ENCODE data around the gene SLC2A6.

The SLC2A6 gene

GRCh38 chr9:133496861-133497842, 18.3 kb upstream of the SLC2A6 start:
- no peak for DNase-seq (ENCODE audit: low read depth in 2 of 2)

DNA sequence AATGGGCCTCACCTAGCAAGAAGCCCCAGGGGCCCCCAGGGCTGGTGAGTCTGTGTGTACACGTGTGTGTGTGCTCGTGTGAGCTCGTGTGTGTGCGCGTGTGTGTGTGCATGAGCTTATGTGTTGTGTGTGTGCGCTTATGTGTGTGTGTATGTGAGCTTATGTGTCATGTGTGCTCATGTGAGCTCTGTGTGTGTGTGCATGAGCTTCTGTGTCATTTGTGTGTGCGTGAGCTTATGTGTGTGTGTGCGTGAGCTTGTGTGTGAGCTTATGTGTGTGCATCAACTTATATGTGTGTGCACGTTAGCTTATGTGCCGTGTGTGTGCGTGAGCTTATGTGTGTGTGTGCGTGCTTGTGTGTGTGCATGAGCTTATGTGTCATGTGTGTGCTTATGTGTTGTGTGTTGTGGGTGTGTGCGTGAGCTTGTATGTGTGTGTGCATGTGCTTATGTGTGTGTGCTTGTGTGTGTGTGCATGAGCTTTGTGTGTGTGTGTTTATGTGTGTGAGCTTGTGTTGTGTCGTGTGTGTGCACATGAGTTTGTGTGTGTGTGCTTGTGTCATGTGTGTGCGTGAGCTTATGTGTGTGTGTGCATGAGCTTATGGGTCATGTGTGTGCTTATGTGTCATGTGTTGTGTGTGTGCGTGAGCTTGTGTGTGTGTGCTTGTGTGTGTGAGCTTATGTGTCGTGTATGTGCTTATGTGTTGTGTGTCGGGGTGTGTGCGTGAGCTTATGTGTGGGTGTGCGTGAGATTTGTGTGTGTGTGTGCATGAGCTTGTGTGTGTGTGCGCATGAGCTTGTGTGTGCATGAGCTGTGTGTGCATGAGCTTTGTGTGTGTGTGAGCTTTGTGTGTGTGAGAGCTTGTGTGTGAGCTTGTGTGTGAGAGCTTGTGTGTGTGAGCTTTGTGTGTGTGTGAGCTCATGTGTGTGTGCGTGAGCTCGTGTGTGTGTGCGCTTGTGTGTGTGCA, 16.7 kb upstream of the SLC2A6 start:
- no peak for DNase-seq (ENCODE audit: low read depth in 2 of 2)

GRCh38 chr9:133494636-133495326, 15.9 kb upstream of the SLC2A6 start:
- no peak for DNase-seq (ENCODE audit: low read depth in 2 of 2)

GRCh38 chr9:133493845-133494540, 15.1 kb upstream of the SLC2A6 start:
- DNase-seq (ENCODE audit: low read depth in 2 of 2), result no peak

- no peak for DNase-seq (ENCODE audit: low read depth in 2 of 2)
Observed at GRCh38 chr9:133493428-133493827, 14.5 kb upstream of the SLC2A6 start.

GRCh38 chr9:133492061-133493021, 13.4 kb upstream of the SLC2A6 start:
- no peak for DNase-seq (ENCODE audit: low read depth in 2 of 2)

GRCh38 chr9:133491656-133491925, 12.7 kb upstream of the SLC2A6 start:
- DNase-seq (ENCODE audit: low read depth in 2 of 2), result no peak

DNA sequence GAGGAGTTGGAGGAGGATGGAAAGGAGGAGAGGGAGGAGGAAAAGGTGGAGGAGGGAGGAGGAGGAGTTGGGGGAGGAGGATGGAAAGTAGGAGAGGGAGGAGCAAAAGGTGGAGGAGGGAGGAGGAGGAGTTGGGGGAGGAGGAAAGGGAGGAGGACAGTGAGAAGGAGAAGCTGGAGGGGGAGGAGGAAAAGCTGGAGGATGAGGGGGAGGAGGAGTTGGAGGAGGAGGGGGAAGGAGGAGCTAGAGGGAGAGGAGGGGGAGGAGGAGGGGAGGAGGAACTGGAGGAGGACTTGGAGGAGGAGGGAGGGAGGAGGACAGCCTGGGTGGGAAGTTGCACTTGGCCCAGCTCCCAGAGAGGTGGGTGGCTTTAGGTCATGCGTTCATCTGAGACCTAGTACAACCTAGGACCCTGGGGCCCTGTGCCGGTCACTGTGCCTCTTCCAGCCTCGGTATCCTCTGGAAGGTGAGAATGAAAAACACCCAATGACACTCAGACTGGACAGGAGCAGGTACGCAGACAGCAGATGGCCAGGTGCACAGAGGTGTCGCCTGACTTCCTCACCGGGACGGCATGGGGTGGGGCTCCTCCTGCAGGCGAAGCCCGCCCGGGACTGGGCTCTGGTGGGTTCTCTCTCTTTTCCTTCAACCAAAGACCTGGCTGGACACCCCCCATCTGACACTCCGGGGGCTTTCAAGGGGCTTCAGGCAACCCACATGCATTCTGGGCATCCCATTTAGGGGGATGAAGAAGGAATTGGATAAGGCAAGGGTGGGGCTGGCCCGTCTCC, 12.2 kb upstream of the SLC2A6 start:
- DNase-seq (ENCODE audit: low read depth in 2 of 2), result no peak

- no peak for DNase-seq (ENCODE audit: low read depth in 2 of 2)
Observed at GRCh38 chr9:133490201-133490681, 11.3 kb upstream of the SLC2A6 start.

GRCh38 chr9:133489253-133490190, 10.6 kb upstream of the SLC2A6 start:
- no peak for DNase-seq (ENCODE audit: low read depth in 2 of 2)

- no peak for DNase-seq (ENCODE audit: low read depth in 2 of 2)
Observed at GRCh38 chr9:133488686-133489252, 9.9 kb upstream of the SLC2A6 start.

- no peak for DNase-seq (ENCODE audit: low read depth in 2 of 2)
Observed at GRCh38 chr9:133487331-133487725, 8.4 kb upstream of the SLC2A6 start.

DNA sequence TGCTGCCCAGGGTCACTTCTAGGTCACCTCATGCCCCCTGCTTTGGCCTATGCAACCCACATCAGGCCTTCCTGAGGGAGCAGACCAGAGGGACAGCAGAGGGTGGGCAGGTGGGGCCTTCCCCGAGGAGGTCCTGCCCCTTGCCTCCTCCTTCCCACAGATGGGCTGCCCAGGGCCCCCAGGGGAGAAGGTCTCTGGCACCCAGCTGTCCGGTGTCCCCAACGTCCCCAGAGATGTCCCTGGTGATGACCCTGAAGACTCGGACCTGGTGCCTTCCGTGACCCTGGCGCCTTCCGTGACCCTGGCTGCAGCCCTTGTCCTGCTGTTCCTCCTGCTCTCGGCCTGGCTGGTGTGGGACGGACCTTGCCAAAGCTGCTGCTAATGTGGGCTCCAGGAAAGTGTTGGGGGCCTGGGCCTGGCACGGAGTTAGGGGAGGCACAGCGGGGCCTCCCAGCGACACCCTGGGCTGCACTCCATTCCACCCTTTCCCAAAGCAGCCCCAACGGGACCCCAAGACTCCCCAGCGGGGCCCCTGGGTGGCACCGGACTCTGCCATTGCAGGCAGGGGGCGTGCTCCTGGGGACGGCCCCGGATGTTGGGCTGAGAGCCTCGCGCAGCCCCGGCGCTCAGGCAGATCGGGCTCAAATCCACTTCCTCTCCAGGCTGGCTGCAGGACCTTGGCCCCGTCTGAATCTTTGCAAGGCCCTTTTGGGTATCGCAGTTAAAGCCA, 6.8 kb upstream of the SLC2A6 start:
- DNase-seq (ENCODE audit: low read depth in 2 of 2), result no peak

DNA sequence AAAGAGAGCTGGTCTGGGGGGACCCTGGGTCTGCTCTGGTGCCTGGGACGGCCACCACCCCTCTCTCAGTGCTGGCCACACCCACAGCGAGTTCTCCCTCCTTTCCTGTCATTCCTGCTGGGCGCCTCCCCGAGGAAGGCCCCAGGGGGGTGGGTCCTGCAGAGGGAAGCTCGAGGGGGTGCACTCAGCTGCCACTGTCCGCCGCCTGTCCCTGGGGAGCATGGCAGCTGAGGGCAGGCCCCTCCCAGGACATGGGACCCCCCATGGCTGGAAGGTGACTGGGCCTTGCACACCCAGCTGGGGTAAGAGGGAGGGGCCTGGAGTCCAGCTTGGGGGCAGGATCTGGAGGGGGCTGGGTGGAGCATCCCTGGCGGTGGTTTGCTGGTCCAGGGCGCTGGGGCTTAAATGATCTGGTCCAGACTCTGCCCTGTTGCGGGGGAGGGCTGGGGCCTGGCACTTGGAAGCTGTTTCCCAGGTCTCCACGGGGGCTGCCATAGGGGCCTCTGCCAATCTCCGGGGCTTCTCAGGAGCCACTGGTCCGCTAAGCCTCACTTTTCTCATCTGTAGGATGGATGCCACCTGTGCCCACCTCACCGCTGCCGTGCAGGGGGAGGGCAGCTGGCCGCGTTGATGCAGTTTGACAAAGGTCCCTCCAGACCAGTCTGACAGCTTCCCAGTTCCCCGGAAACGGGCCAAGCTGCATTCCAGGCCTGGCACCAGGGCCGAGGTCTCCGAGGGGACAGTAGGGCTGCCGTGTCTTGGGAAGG, 6.0 kb upstream of the SLC2A6 start:
- no peak for DNase-seq (ENCODE audit: low read depth in 2 of 2)

DNA sequence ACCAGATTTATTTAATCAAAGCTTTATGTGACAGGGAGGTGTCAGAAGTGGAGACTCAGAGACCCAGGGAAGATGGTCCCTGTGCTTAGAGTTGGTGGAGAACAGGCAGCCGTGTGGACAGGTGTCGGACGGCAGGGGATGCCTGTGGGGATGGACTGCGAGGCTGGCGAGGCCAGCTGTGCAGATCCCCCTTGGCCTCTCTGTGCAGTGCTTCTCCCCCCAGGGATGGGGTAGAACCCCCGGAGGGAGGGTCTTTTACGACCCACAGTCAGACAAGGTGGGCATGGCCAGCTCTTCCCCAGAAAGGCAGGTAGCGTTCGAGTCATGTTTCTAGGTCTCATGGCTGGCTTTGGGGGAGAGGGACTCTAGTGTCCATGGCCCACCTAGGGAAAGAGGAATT, 4.7 kb upstream of the SLC2A6 start:
- no peak for DNase-seq (ENCODE audit: low read depth in 2 of 2)
